ENCODE data around the gene NKG7.

- TF ChIP-seq EZH2 (IDR thresholded peaks at IDR 0.05; ENCODE audit: low read length) (no peak), CTCF (optimal IDR thresholded peaks at IDR 0.05 in 1 of 3, IDR thresholded peaks at IDR 0.05 in 1 of 3, conservative IDR thresholded peaks at IDR 0.05 in 1 of 3; ENCODE audit: extremely low read depth in 1 of 3, insufficient read depth in 2 of 3, low read length in 3 of 3) (peak in 1 of 3 experiments; percentile 15)
Observed at GRCh38 chr19:51346742-51347141, 25.7 kb downstream of the NKG7 start.
